Measurements from ENCODE around the gene MXD4. TPM values are rescaled to one million over a fixed set of nuclear protein-coding genes. Genes with fewer than 3 reads are reported as not detected.

MXD4 gene
- total RNA-seq, 4 donors from 2014 or later = 38.8 to 86.4 (median 59.2) TPM

GRCh38 chr4:2256781-2257191, 5.1 kb downstream of the MXD4 start:
- Histone ChIP-seq H3K36me3 (peaks cover 9 to 45% (median 39%) of the 10 kb centered on the region in 4 donors), H3K9me3 (no peaks in the 10 kb centered on the region), H3K4me1 (peaks cover 64 to 80% (median 71%) of the 10 kb centered on the region in 4 donors), H3K4me3 (peak overlapping the region in 2 of 4 donors; percentile 21 to 24), H3K27me3 (no peaks in the 10 kb centered on the region), H3K27ac (replicated peaks in 1 of 4) (peak overlapping the region; percentile 91 to 96 (median 92))
- TF ChIP-seq, protein P1, sequence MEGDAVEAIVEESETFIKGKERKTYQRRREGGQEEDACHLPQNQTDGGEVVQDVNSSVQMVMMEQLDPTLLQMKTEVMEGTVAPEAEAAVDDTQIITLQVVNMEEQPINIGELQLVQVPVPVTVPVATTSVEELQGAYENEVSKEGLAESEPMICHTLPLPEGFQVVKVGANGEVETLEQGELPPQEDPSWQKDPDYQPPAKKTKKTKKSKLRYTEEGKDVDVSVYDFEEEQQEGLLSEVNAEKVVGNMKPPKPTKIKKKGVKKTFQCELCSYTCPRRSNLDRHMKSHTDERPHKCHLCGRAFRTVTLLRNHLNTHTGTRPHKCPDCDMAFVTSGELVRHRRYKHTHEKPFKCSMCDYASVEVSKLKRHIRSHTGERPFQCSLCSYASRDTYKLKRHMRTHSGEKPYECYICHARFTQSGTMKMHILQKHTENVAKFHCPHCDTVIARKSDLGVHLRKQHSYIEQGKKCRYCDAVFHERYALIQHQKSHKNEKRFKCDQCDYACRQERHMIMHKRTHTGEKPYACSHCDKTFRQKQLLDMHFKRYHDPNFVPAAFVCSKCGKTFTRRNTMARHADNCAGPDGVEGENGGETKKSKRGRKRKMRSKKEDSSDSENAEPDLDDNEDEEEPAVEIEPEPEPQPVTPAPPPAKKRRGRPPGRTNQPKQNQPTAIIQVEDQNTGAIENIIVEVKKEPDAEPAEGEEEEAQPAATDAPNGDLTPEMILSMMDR (IDR thresholded peaks at IDR 0.05) = no peak
- TF ChIP-seq POLR2A (IDR thresholded peaks at IDR 0.05; ENCODE audit: low read depth) (no peak), EP300 (IDR thresholded peaks at IDR 0.05) (no peak), POLR2AphosphoS5 (IDR thresholded peaks at IDR 0.05) (peak; percentile 71 to 81)
- intact Hi-C loops (cut with DNase I) = no loop called here
- WGBS = 90% methylated on average over 1 of the region's 12 CpGs
- DNase-seq (ENCODE audit: extremely low spot score) = peak; percentile 79

DNA sequence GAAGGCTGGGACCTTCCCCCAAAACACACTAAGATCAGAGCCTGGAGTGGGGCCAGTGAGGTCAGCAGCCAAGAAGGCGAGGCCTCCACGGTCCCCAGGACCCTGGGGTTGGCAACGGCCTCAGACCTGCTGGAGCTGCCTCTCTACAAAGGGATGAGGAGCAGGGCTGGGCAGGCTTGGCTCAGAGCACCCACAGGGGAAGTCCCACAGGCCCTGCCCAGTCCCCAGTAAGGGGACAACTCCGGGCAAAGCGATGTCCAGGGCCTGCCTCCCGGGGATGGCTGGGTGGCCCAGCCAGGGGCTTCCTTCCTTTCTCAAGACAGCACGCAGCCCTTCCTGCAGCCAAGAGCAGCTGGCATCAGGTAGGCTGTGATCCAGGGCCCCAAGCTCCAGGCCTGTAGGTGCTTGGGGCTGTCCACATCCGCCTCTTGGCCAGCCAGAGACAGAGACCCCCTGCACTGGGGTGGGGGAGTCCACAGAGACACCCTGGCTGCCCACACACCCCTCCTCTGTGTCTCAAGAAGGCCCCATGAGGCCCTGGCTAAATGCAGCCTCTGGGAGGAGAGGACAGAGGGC, 5.7 kb downstream of the MXD4 start:
- WGBS = 0% methylated on average over 3 of the region's 8 CpGs
- TF ChIP-seq POLR2A (IDR thresholded peaks at IDR 0.05; ENCODE audit: low read depth) (no peak), POLR2AphosphoS5 (IDR thresholded peaks at IDR 0.05) (no peak), EP300 (IDR thresholded peaks at IDR 0.05) (no peak)
- TF ChIP-seq, protein P1 (IDR thresholded peaks at IDR 0.05) = no peak
- H3K27ac ChIP-seq (replicated peaks in 1 of 4) = peak overlapping the region; percentile 91 to 96 (median 92)
- H3K9me3 ChIP-seq = no peaks in the 10 kb centered on the region
- peak overlapping the region; percentile 21 to 24 (median 24) for H3K4me3 ChIP-seq
- no peaks in the 10 kb centered on the region for H3K27me3 ChIP-seq
- intact Hi-C loops (cut with DNase I) = no loop called here
- peak; percentile 87 for DNase-seq (ENCODE audit: extremely low spot score)
- H3K4me1 ChIP-seq = peaks cover 64 to 80% (median 71%) of the 10 kb centered on the region in 4 donors
- peaks cover 14 to 50% (median 44%) of the 10 kb centered on the region in 4 donors for H3K36me3 ChIP-seq

DNA sequence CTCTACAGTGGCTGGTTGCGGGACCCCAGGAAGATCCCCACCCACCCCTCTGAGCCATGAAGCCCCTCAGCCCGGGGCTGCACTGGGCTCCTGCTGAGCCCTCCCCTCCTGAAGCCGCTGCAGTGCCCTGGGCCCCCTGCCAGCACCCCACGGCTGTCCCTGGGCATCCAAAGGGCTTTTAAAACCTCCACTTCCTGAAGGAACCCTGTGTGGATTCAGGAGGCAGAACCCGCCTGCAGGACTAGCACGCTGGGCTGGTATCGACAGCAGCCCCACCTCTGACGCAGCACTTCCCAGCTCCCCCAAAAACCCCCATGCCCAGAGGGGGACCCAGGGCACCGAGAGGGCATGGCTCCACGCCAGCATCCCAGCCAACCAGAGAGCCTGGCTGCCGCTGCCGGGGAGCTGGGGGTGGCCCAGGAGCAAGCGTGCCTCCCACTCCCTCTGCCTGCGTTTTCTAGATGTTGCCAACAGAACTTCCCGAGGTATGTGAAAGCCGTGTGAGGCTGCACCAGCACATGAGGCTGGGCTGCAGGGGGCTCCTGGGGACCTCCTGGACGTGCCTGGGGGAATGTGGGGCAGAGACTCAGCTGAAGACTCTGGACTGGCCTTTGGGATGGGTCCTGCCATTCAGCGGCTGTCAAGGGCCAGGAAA, 6.3 kb downstream of the MXD4 start:
- Histone ChIP-seq H3K4me1 (peaks cover 61 to 75% (median 68%) of the 10 kb centered on the region in 4 donors), H3K36me3 (peaks cover 20 to 56% (median 50%) of the 10 kb centered on the region in 4 donors), H3K9me3 (no peaks in the 10 kb centered on the region), H3K27me3 (no peaks in the 10 kb centered on the region), H3K27ac (replicated peaks in 1 of 4) (peak overlapping the region; percentile 91 to 96 (median 92)), H3K4me3 (peak overlapping the region; percentile 21 to 24 (median 24))
- intact Hi-C loops (cut with DNase I) = no loop called here
- peak in 1 of 2 donors; percentile 33 for TF ChIP-seq POLR2AphosphoS5 (IDR thresholded peaks at IDR 0.05)
- TF ChIP-seq, protein P1 (IDR thresholded peaks at IDR 0.05) = no peak
- WGBS = 26% methylated on average over 18 of the region's 18 CpGs
- peak; percentile 70 for DNase-seq (ENCODE audit: extremely low spot score)

DNA sequence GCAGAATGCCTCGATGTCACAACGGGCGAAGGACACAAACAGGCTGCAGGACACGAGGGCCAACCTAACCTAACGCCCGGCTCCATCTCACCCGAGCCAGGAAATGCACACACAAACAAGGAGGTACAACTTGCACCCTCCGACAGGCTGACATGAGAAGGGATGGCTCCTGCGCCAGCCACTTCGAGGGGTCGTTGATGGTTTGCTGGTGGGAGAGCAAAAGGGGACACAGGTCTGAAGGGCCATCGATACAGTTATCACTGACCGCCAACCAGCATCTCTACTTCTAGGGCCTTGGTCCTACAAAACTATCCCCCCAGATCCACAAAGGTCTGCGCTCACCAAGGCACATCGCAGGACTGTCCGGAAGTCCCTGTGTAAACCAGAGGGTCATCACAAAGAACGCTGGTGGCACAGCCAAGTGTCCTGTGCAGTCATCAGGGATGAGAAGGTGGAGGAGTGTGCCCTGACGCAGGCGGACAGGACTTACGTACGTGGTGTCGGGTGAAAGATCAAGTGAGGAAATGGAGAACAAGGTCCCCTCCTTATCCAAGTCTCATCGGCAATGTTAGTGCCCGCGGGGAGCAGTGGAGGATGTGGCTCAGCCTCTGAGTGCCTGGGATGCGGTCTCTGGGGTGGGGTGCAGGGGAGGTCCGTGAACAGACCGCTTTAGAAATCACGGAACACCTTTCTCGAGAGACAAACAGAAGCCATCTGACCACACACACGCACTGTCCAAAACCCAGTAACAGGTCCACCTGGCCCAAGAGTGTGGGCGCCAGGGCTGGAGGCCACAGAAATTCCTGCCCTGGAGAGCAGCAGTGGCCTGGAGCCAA, 7.0 kb downstream of the MXD4 start:
- no peak for TF ChIP-seq POLR2A (IDR thresholded peaks at IDR 0.05; ENCODE audit: low read depth)
- TF ChIP-seq, protein P1 (IDR thresholded peaks at IDR 0.05) = no peak
- no peak for TF ChIP-seq POLR2AphosphoS5 (IDR thresholded peaks at IDR 0.05)
- TF ChIP-seq EP300 (IDR thresholded peaks at IDR 0.05) = no peak
- WGBS = 78% methylated on average over 25 of the region's 32 CpGs
- no peaks in the 10 kb centered on the region for H3K9me3 ChIP-seq
- DNase-seq (ENCODE audit: extremely low spot score) = peak; percentile 79
- H3K27ac ChIP-seq (replicated peaks in 1 of 4) = peak overlapping the region; percentile 91 to 96 (median 92)
- no peaks in the 10 kb centered on the region for H3K27me3 ChIP-seq
- peaks cover 27 to 64% (median 58%) of the 10 kb centered on the region in 4 donors for H3K36me3 ChIP-seq
- H3K4me1 ChIP-seq = peaks cover 54 to 67% (median 61%) of the 10 kb centered on the region in 4 donors
- intact Hi-C loops (cut with DNase I) = no loop called here
- H3K4me3 ChIP-seq = peak overlapping the region in 3 of 4 donors; percentile 21 to 24 (median 24)

Measured in esophagus muscularis mucosa (tissue), 4 donors.